ENCODE data around the gene MRPL48.
"Not testable (repeated sequence)": the region's sequence is repeated elsewhere in the genome, so short reads cannot be mapped to it uniquely, and the experiment has no call there.

MRPL48 gene

GRCh38 chr11:73779084-73779902 lies 8.4 kb upstream of the MRPL48 start:
- peak; percentile 97 for DNase-seq (ENCODE audit: low read depth)

GRCh38 chr11:73781303-73781702 lies 6.4 kb upstream of the MRPL48 start:
- DNase-seq (ENCODE audit: low read depth) = no peak

GRCh38 chr11:73783483-73784020 lies 4.1 kb upstream of the MRPL48 start:
- DNase-seq (ENCODE audit: low read depth) = no peak

GRCh38 chr11:73784080-73784634 lies 3.5 kb upstream of the MRPL48 start:
- no peak for DNase-seq (ENCODE audit: low read depth)

GRCh38 chr11:73784734-73785133 lies 2.9 kb upstream of the MRPL48 start:
- no peak for DNase-seq (ENCODE audit: low read depth)

- not testable (repeated sequence) for DNase-seq (ENCODE audit: low read depth)
These were observed 2.2 kb upstream of the MRPL48 start for GRCh38 chr11:73785467-73785866.

GRCh38 chr11:73787051-73787642 lies 527 bp upstream of the MRPL48 start:
- DNase-seq (ENCODE audit: low read depth) = no peak

- no peak for DNase-seq (ENCODE audit: low read depth)
These were observed 1.6 kb downstream of the MRPL48 start for GRCh38 chr11:73789279-73789670.

GRCh38 chr11:73792584-73792983 lies 4.9 kb downstream of the MRPL48 start:
- no peak for DNase-seq (ENCODE audit: low read depth)

GRCh38 chr11:73795925-73796632 lies 8.4 kb downstream of the MRPL48 start:
- no peak for DNase-seq (ENCODE audit: low read depth)

- no peak for DNase-seq (ENCODE audit: low read depth)
These were observed 9.8 kb downstream of the MRPL48 start for GRCh38 chr11:73797457-73797856.

GRCh38 chr11:73800276-73800806 lies 12.7 kb downstream of the MRPL48 start:
- no peak for DNase-seq (ENCODE audit: low read depth)

GRCh38 chr11:73801136-73801535 lies 13.5 kb downstream of the MRPL48 start:
- DNase-seq (ENCODE audit: low read depth) = no peak

- DNase-seq (ENCODE audit: low read depth) = no peak
These were observed 17.0 kb downstream of the MRPL48 start for GRCh38 chr11:73804712-73805111.

- DNase-seq (ENCODE audit: low read depth) = no peak
These were observed 20.4 kb downstream of the MRPL48 start for GRCh38 chr11:73808052-73808451.

- DNase-seq (ENCODE audit: low read depth) = no peak
These were observed 23.0 kb downstream of the MRPL48 start for GRCh38 chr11:73810637-73811036.

GRCh38 chr11:73812234-73812633 lies 24.6 kb downstream of the MRPL48 start:
- DNase-seq (ENCODE audit: low read depth) = no peak

- DNase-seq (ENCODE audit: low read depth) = no peak
These were observed 27.1 kb downstream of the MRPL48 start for GRCh38 chr11:73814812-73815211.

- no peak for DNase-seq (ENCODE audit: low read depth)
These were observed 31.2 kb downstream of the MRPL48 start for GRCh38 chr11:73818846-73819245.

- DNase-seq (ENCODE audit: low read depth) = no peak
These were observed 42.6 kb downstream of the MRPL48 start for GRCh38 chr11:73830261-73830660.

- no peak for DNase-seq (ENCODE audit: low read depth)
These were observed 45.4 kb downstream of the MRPL48 start for GRCh38 chr11:73833067-73833466.

GRCh38 chr11:73838443-73839122 lies 50.9 kb downstream of the MRPL48 start:
- no peak for DNase-seq (ENCODE audit: low read depth)
